H1 (cell line): ENCODE data around the gene FAM83C. TPM values are rescaled to one million over a fixed set of nuclear protein-coding genes. Genes with fewer than 3 reads are reported as not detected.

Experiments used
- CTCF ChIA-PET: fragments of 300-600 bp; sonication (Branson Sonifier 250); formaldehyde crosslinking; loops from one replicate; lab custom pipeline; 2021; ENCODE audit not compliant: partially characterized antibody; lab: Charles Lee
- POLR2A ChIA-PET: fragments of 300-600 bp; sonication (Branson Sonifier 250); formaldehyde crosslinking; loops from one replicate; lab custom pipeline; 2021; ENCODE audit warnings: inconsistent platforms; ENCODE audit not compliant: partially characterized antibody; lab: Charles Lee
- DNase-seq, 2 experiments: peaks; one replicate each; pipeline versions ENCODE4 v3.0.0 to v3.0.0-alpha.2; 2010 to 2022; ENCODE audit warnings: low spot score in 2 of 2, low read depth in 1 of 2, mixed read lengths in 1 of 2
- FAIRE-seq: peaks from 2 replicates; lab custom pipeline; 2011; peaks lifted over from hg19 to GRCh38; lab: Jason Lieb, UNC
- H2AFZ ChIP-seq: 2 replicates; pipeline ENCODE4 v1.8.1; 2012; ENCODE audit warnings: low read length, inconsistent platforms
- H2AK5ac ChIP-seq: 2 replicates; pipeline ENCODE4 v1.6.1; 2013; ENCODE audit warnings: low read depth, low read length
- H2BK120ac ChIP-seq: replicated peaks from 2 replicates; pipeline ENCODE3; 2013; ENCODE audit warnings: low read depth, low read length, inconsistent platforms
- H2BK12ac ChIP-seq: 2 replicates; pipeline ENCODE4 v1.6.1; 2013; ENCODE audit warnings: low read depth, low read length
- H2BK15ac ChIP-seq: 2 replicates; pipeline ENCODE4 v1.6.1; 2013; ENCODE audit warnings: low read length
- H2BK20ac ChIP-seq: 2 replicates; pipeline ENCODE4 v1.6.1; 2013; ENCODE audit warnings: low read length
- H2BK5ac ChIP-seq: 2 replicates; pipeline ENCODE4 v1.6.1; 2013; ENCODE audit warnings: low read depth, low read length
- H3K14ac ChIP-seq: 2 replicates; pipeline ENCODE4 v1.6.1; 2013; ENCODE audit warnings: inconsistent platforms; ENCODE audit not compliant: insufficient read length
- H3K18ac ChIP-seq: 2 replicates; pipeline ENCODE4 v1.6.1; 2013; ENCODE audit warnings: low read length; ENCODE audit errors: extremely low read depth
- H3K23ac ChIP-seq: 2 replicates; pipeline ENCODE4 v1.6.1; 2013; ENCODE audit warnings: inconsistent platforms; ENCODE audit not compliant: insufficient read length
- H3K23me2 ChIP-seq: 2 replicates; pipeline ENCODE4 v1.6.1; 2013; ENCODE audit warnings: low read depth, low read length
- H3K27ac ChIP-seq: 2 replicates; pipeline ENCODE4 v1.6.1; 2011; ENCODE audit warnings: low read depth, low read length, inconsistent platforms
- H3K27me3 ChIP-seq, 4 experiments: replicated peaks in 1 of 4; 1 replicate in 1 of 4; 2 replicates in 3 of 4; pipeline versions ENCODE4 v1.6.1 to v1.8.1; 2011 to 2013; ENCODE audit warnings: low read length in 3 of 4, mild to moderate bottlenecking in 3 of 4, inconsistent platforms in 2 of 4, mixed read lengths in 2 of 4, moderate library complexity in 1 of 4; ENCODE audit not compliant: control insufficient read depth in 3 of 4, insufficient read depth in 3 of 4; ENCODE audit errors: extremely low read depth in 1 of 4
- H3K36me3 ChIP-seq, 4 experiments: 2 replicates each; pipeline versions ENCODE4 v1.6.1 to v1.8.1; 2011 to 2013; ENCODE audit warnings: mild to moderate bottlenecking in 4 of 4, low read length in 3 of 4, moderate library complexity in 2 of 4, control low read depth in 1 of 4, inconsistent platforms in 1 of 4; ENCODE audit not compliant: insufficient read depth in 4 of 4, control insufficient read depth in 2 of 4
- H3K4ac ChIP-seq: replicated peaks from 2 replicates; pipeline ENCODE3; 2013; ENCODE audit warnings: low read length, low read depth, mixed read lengths, inconsistent platforms; ENCODE audit not compliant: insufficient read length
- H3K4me1 ChIP-seq, 4 experiments: replicated peaks in 1 of 4; 1 replicate in 1 of 4; 2 replicates in 3 of 4; pipeline versions ENCODE4 v1.6.1 to v1.8.1; 2011 to 2013; ENCODE audit warnings: low read length in 3 of 4, inconsistent platforms in 2 of 4, mixed read lengths in 1 of 4; ENCODE audit not compliant: insufficient read depth in 4 of 4, control insufficient read depth in 3 of 4
- H3K4me2 ChIP-seq, 2 experiments: 2 replicates each; pipeline versions ENCODE4 v1.6.1 to v1.8.1; 2011 to 2013; ENCODE audit warnings: low read depth in 2 of 2, low read length in 2 of 2, control low read depth in 1 of 2, inconsistent platforms in 1 of 2, mild to moderate bottlenecking in 1 of 2; ENCODE audit not compliant: insufficient read depth in 1 of 2
- H3K4me3 ChIP-seq, 4 experiments: fragments of 200-600, 300-600 bp in 1 of 4; sonication (generic), shearing (Covaris generic), sonication (Bioruptor Twin) in 1 of 4; 2 replicates each; pipeline versions ENCODE4 v1.5.1 to v1.8.1; 2011 to 2016; ENCODE audit warnings: low read length in 4 of 4, low read depth in 3 of 4, control low read depth in 2 of 4, inconsistent platforms in 2 of 4, mild to moderate bottlenecking in 2 of 4, mixed read lengths in 1 of 4, moderate library complexity in 1 of 4; ENCODE audit not compliant: insufficient read depth in 2 of 4; ENCODE audit errors: extremely low read depth in 1 of 4
- H3K56ac ChIP-seq: replicated peaks from 2 replicates; pipeline ENCODE3; 2013; ENCODE audit warnings: low read depth, mild to moderate bottlenecking, mixed read lengths, low read length, inconsistent platforms; ENCODE audit not compliant: insufficient read length
- H3K79me1 ChIP-seq: 2 replicates; pipeline ENCODE4 v1.6.1; 2013; ENCODE audit warnings: low read depth, low read length, control low read depth
- H3K79me2 ChIP-seq, 2 experiments: 2 replicates each; pipeline versions ENCODE4 v1.6.1 to v1.8.1; 2012 to 2013; ENCODE audit warnings: low read length in 2 of 2, mild to moderate bottlenecking in 2 of 2, inconsistent platforms in 1 of 2; ENCODE audit not compliant: insufficient read depth in 2 of 2, control insufficient read depth in 1 of 2
- H3K9ac ChIP-seq, 4 experiments: replicated peaks in 1 of 4; 1 replicate in 1 of 4; 2 replicates in 3 of 4; pipeline versions ENCODE4 v1.6.1 to v1.8.1; 2011 to 2013; ENCODE audit warnings: low read depth in 3 of 4, low read length in 3 of 4, control low read depth in 2 of 4, mild to moderate bottlenecking in 2 of 4, moderate library complexity in 2 of 4, inconsistent platforms in 1 of 4; ENCODE audit errors: extremely low read depth in 1 of 4
- H3K9me3 ChIP-seq, 2 experiments: 2 replicates each; pipeline versions ENCODE4 v1.6.1 to v1.8.1; 2012 to 2013; ENCODE audit warnings: mild to moderate bottlenecking in 2 of 2, moderate library complexity in 2 of 2, control low read depth in 1 of 2, inconsistent platforms in 1 of 2, low read depth in 1 of 2, low read length in 1 of 2, mixed read lengths in 1 of 2; ENCODE audit not compliant: insufficient read depth in 2 of 2
- H4K20me1 ChIP-seq, 2 experiments: replicated peaks in 1 of 2; 2 replicates each; pipeline versions ENCODE3 to v1.8.1; 2011 to 2013; ENCODE audit warnings: inconsistent platforms in 2 of 2, low read length in 2 of 2, mild to moderate bottlenecking in 1 of 2; ENCODE audit not compliant: insufficient read depth in 2 of 2, control insufficient read depth in 1 of 2
- H4K5ac ChIP-seq: 2 replicates; pipeline ENCODE4 v1.6.1; 2013; ENCODE audit warnings: low read length, low read depth, mixed read lengths, inconsistent platforms; ENCODE audit not compliant: insufficient read length
- H4K8ac ChIP-seq: 2 replicates; pipeline ENCODE4 v1.8.0; 2013; ENCODE audit warnings: mild to moderate bottlenecking, moderate library complexity, low read length, inconsistent platforms; ENCODE audit not compliant: insufficient read depth; ENCODE audit errors: extremely low read depth
- H4K91ac ChIP-seq: replicated peaks from 2 replicates; pipeline ENCODE3; 2013; ENCODE audit warnings: low read length, mixed read lengths, inconsistent platforms; ENCODE audit not compliant: insufficient read length
- BACH1 ChIP-seq: IDR thresholded peaks from 2 replicates; pipeline ENCODE4 v1.6.1; 2012; ENCODE audit warnings: low read length, improper control_type of control experiment
- CBX8 ChIP-seq: fragments of 300-800, 300-1000 bp; sonication (generic); IDR thresholded peaks from 2 replicates; pipeline ENCODE4 v1.7.1; 2016; ENCODE audit warnings: low read depth, low read length, borderline replicate concordance
- POLR2A ChIP-seq, 2 experiments: IDR thresholded peaks; 1 replicate in 1 of 2; 2 replicates in 1 of 2; pipeline ENCODE4 v1.6.1; 2011; ENCODE audit warnings: low read depth in 2 of 2, low read length in 2 of 2, mild to moderate bottlenecking in 2 of 2; ENCODE audit errors: control extremely low read depth in 1 of 2
- YY1 ChIP-seq: IDR thresholded peaks from 2 replicates; pipeline ENCODE4 v1.6.1; 2011; ENCODE audit warnings: low read depth, mild to moderate bottlenecking, low read length
- WGBS, 2 experiments: shearing (Covaris generic) in 1 of 2; methylation state at CpG; one replicate each; pipeline versions ENCODE4 v1.1.6 to v1.1.7; 2013 to 2015; ENCODE audit warnings: low lambda C conversion rate in 2 of 2, mixed read lengths in 2 of 2, inconsistent platforms in 1 of 2, low coverage in 1 of 2, missing lambda C conversion rate in 1 of 2; ENCODE audit not compliant: insufficient replicate concordance in 2 of 2, insufficient coverage in 1 of 2, insufficient read length in 1 of 2; ENCODE audit errors: extremely low coverage in 1 of 2, missing lambda C conversion rate in 1 of 2; 5-methylcytosine and 5-hydroxymethylcytosine counted together
- polyA plus RNA-seq, 7 experiments: library from polyadenylated mRNA; depleted of rRNA in 3 of 7; stranded (reverse) in 5 of 7; unstranded in 2 of 7; fragments of >200 nt in 5 of 7; fragments of 200-250 nt in 2 of 7; gene quantifications; 1 replicate in 5 of 7; 2 replicates in 1 of 7; 4 replicates in 1 of 7; pipeline versions ENCODE4 v1.2.1 to v1.2.3, GENCODE V29; 2011 to 2013; ENCODE audit warnings: missing spikeins in 2 of 7, mixed read lengths in 2 of 7
- total RNA-seq: library from RNA; stranded (reverse); fragmentation: NEBNext Ultra II Directional; extraction: Animal tissue kit (Norgen Biotek cat#: 25700); gene quantifications from 2 replicates; pipeline ENCODE4 v1.2.1, GENCODE V29; 2021

Gene FAM83C
- total and polyA plus RNA-seq, 2 of the 8 experiments (the other 6 are each of a cell fraction or from before 2014, with no cell fraction given): not detected

DNA sequence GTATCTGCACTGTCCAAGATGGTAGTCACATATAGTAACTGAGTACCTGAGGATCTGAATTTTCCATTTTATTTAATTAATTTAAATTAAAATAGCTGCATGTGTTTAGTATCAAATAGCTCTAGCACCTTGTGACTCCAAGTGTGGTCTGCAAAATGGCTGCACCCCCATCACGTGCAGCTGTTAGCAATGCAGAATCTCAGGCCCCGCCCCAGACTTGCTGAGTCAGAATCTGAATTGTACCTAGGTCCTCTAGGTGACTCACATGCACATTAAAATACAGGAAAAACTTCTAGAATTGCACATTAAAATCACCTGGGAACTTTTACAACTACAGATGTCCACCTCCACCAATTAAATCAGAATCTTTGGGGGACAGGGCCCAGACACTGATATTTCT is 19.2 kb upstream of the FAM83C start:
- H4K91ac ChIP-seq: no peak overlapping the region
- 81% methylated on average over 2 of the region's 2 CpGs; no CpG with 5 or more reads in 1 of the 2 experiments for WGBS, 2 experiments
- no peak overlapping the region for H2BK12ac ChIP-seq
- DNase-seq (no peak), FAIRE-seq (no peak)
- H3K4me3 ChIP-seq: no peak overlapping the region
- no peaks in the 10 kb centered on the region for H3K27me3 ChIP-seq
- H3K79me2 ChIP-seq: no peaks in the 10 kb centered on the region
- H3K4me2 ChIP-seq: no peak overlapping the region
- H2AK5ac ChIP-seq: no peak overlapping the region
- H3K9me3 ChIP-seq: no peaks in the 10 kb centered on the region
- H3K56ac ChIP-seq: no peak overlapping the region
- no peak overlapping the region for H2AFZ ChIP-seq
- no peak overlapping the region for H2BK120ac ChIP-seq
- no peaks in the 10 kb centered on the region for H4K20me1 ChIP-seq
- no peak overlapping the region for H2BK20ac ChIP-seq
- TF ChIP-seq CBX8 (no peak), BACH1 (peak; percentile 79), YY1 (peak; percentile 53; the same call in 1 of the 2 replicates), POLR2A (IDR thresholded peaks at IDR 0.05; ENCODE audit: control extremely low read depth in 1 of 2, low read depth in 2 of 2, low read length in 2 of 2) (no peak)
- H2BK5ac ChIP-seq: no peak overlapping the region
- H2BK15ac ChIP-seq: no peak overlapping the region
- no peak overlapping the region for H4K8ac ChIP-seq
- H3K18ac ChIP-seq: no peak overlapping the region
- no peaks in the 10 kb centered on the region; the same call in 1 of the 2 replicates for H3K79me1 ChIP-seq
- no peaks in the 10 kb centered on the region for H3K23me2 ChIP-seq
- CTCF ChIA-PET: interaction anchor here (1.1 kb wide), 1 partner anchor 21 kb away, joined by 3 read pairs; no protein-coding TSS in a partner anchor
- H3K4me1 ChIP-seq: peaks cover 0 to 8% (median 6%) of the 10 kb centered on the region in 4 experiments; a peak in 4 of 7 replicates
- H3K9ac ChIP-seq: no peak overlapping the region
- POLR2A ChIA-PET: interaction anchor here (0.7 to 1.1 kb wide), 2 partner anchors 31 to 34 kb away, joined by 3 read pairs; no protein-coding TSS in a partner anchor
- H3K4ac ChIP-seq: no peak overlapping the region
- no peak overlapping the region for H3K27ac ChIP-seq
- H4K5ac ChIP-seq: no peak overlapping the region
- no peak overlapping the region for H3K14ac ChIP-seq
- H3K36me3 ChIP-seq: peaks cover 0 to 4% (median 0%) of the 10 kb centered on the region in 4 experiments; a peak in 1 of 8 replicates
- H3K23ac ChIP-seq: no peak overlapping the region
